Right lobe of liver (tissue), 6 donors: ENCODE data around the gene PCCA. TPM values are rescaled to one million over a fixed set of nuclear protein-coding genes. Genes with fewer than 3 reads are reported as not detected.

ENCODE experiments used
- ATAC-seq, 4 donors: fragments of 200-7000 bp; cut with Tn5 transposase; one replicate each; pipeline ENCODE4 v1.9.1; 2020; ENCODE audit warnings: mild to moderate bottlenecking in 4 of 4, moderate library complexity in 4 of 4
- DNase-seq, 3 donors: peaks; one replicate each; pipeline ENCODE4 v3.0.0-alpha.2; 2020
- H3K27ac ChIP-seq, 3 donors: fragments of 200-600 bp; one replicate each; pipeline ENCODE4 v1.8.0; 2022
- H3K27me3 ChIP-seq, 2 donors: fragments of 200-600 bp; one replicate each; pipeline ENCODE4 v1.8.0; 2022
- H3K36me3 ChIP-seq, 4 donors: fragments of 200-600 bp; sonication (generic) in 1 of 4; one replicate each; pipeline versions ENCODE4 v1.5.1 to v1.8.0; 2017 to 2022; ENCODE audit warnings: control low read depth in 1 of 4
- H3K4me1 ChIP-seq, 4 donors: fragments of 200-600 bp; sonication (generic) in 1 of 4; one replicate each; pipeline versions ENCODE4 v1.5.1 to v1.8.0; 2017 to 2022; ENCODE audit warnings: control low read depth in 1 of 4
- H3K4me3 ChIP-seq, 3 donors: fragments of 200-600 bp; one replicate each; pipeline ENCODE4 v1.8.0; 2022
- H3K9me3 ChIP-seq, 4 donors: fragments of 200-600 bp; sonication (generic) in 1 of 4; one replicate each; pipeline versions ENCODE4 v1.5.1 to v1.8.0; 2017 to 2022; ENCODE audit warnings: control low read depth in 1 of 4
- CTCF ChIP-seq, 4 donors: fragments of 200-600 bp in 3 of 4; fragments of 450-650 bp in 1 of 4; IDR thresholded peaks; one replicate each; pipeline versions ENCODE4 v1.5.1 to v1.8.0; 2016 to 2022; ENCODE audit warnings: antibody characterized with exemption in 4 of 4, mild to moderate bottlenecking in 2 of 4
- POLR2A ChIP-seq: fragments of 450-650 bp; IDR thresholded peaks from one replicate; pipeline ENCODE4 v1.6.1; 2017; ENCODE audit warnings: antibody characterized with exemption, mild to moderate bottlenecking
- WGBS: methylation state at CpG from one replicate; pipeline ENCODE4 v1.1.6; 2018; ENCODE audit warnings: low coverage, low lambda C conversion rate; ENCODE audit not compliant: insufficient coverage; ENCODE audit errors: missing lambda C conversion rate; 5-methylcytosine and 5-hydroxymethylcytosine counted together
- intact Hi-C, 2 donors: fragments of 100-400 bp; cut with DNase I; formaldehyde crosslinking; loops; one replicate each; pipeline versions ENCODE4 v1.11.2 to v1.14.1; 2022
- total RNA-seq, 6 experiments: library from RNA; depleted of rRNA in 2 of 6; stranded (reverse); fragments of >200 nt in 2 of 6; fragmentation: NEBNext Ultra II Directional in 3 of 6; extraction: Animal tissue kit (Norgen Biotek cat#: 25700) in 3 of 6; gene quantifications; one replicate each; pipeline versions ENCODE4 v1.1.0 to v1.2.4, GENCODE V29; 2016 to 2023
- donor health status: DM: no; HTN: yes; CAD: no.
- donor health status: DM: no; HTN: no; CAD: no.
- donor health status: DM: no; HTN: no; CAD: no.
- donor health status: DM: no; HTN: yes; CAD: no.
- donor health status: DM: no; HTN: yes; CAD: no.

The PCCA gene
- total RNA-seq, 6 experiments from 2014 or later: 58.2 to 161 (median 85.2) TPM

GRCh38 chr13:100460266-100460665 is 371.4 kb downstream of the PCCA start:
- 26% methylated on average over 1 of the region's 1 CpG for WGBS
- no peak overlapping the region for H3K4me3 ChIP-seq

DNA sequence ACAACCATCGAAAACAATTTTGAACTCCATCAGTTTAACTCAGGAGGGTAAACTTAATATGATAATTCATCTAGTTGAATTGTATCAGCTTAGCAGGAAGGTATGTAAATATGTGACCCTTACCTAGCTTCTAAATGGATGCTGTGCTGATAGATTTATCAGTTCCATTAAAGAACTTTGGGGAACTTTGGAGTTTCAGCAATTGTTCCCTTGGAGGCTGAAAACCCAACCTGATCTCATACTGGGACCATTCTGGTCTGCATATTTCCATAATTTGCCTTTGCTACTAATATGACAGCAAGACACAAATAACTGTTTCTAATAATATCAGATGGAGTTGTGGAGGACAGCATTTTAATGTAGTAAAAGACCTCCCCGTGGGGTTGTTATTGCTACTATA is 371.9 kb downstream of the PCCA start:
- ATAC-seq: no peak
- WGBS: 93% methylated on average over 2 of the region's 2 CpGs
- H3K4me1 ChIP-seq: no peaks in the 10 kb centered on the region
- H3K9me3 ChIP-seq: no peaks in the 10 kb centered on the region
- H3K27ac ChIP-seq: no peak overlapping the region
- intact Hi-C loops: no loop called here
- TF ChIP-seq POLR2A (no peak), CTCF (IDR thresholded peaks at IDR 0.05) (no peak)
- H3K36me3 ChIP-seq: no peaks in the 10 kb centered on the region
- no peak overlapping the region for H3K4me3 ChIP-seq
- no peaks in the 10 kb centered on the region for H3K27me3 ChIP-seq
- no peak for DNase-seq

More at GRCh38 chr13:100460266-100460665, 371.4 kb downstream of the PCCA start:
- intact Hi-C loops: no loop called here
- Histone ChIP-seq H3K27ac (no peak overlapping the region), H3K36me3 (no peaks in the 10 kb centered on the region), H3K4me1 (no peaks in the 10 kb centered on the region), H3K27me3 (no peaks in the 10 kb centered on the region), H3K9me3 (no peaks in the 10 kb centered on the region)
- DNase-seq (no peak), ATAC-seq (no peak)
- no peak for TF ChIP-seq POLR2A
- TF ChIP-seq CTCF (IDR thresholded peaks at IDR 0.05): no peak

- Histone ChIP-seq H3K9me3 (no peaks in the 10 kb centered on the region), H3K27me3 (no peaks in the 10 kb centered on the region), H3K4me1 (no peaks in the 10 kb centered on the region), H3K36me3 (no peaks in the 10 kb centered on the region), H3K4me3 (no peak overlapping the region), H3K27ac (no peak overlapping the region)
- intact Hi-C loops: no loop called here
- 72% methylated on average over 5 of the region's 5 CpGs for WGBS
- no peak for TF ChIP-seq POLR2A
- no peak for TF ChIP-seq CTCF (IDR thresholded peaks at IDR 0.05)
- no peak for DNase-seq
- ATAC-seq: no peak
Observed at GRCh38 chr13:100461309-100462030, 372.6 kb downstream of the PCCA start.

DNA sequence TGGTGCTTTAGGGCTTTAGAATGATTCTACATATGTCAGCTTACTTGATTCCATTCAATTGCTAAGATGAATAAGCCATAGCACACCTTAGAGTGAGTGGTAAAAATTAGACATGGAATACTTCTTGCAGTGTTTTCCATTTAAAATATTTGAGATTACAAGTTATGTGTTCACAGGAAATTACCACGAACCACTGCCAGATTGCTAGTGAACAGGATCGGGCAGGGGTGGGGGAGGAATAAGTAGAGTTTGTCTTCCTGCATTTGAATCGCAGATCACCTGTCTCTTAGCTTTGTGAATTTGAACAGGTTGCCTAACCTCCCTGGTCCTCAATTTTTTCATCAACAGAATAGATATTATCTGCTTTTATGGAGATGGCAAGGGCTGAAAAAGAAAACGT is 375.1 kb downstream of the PCCA start:
- Histone ChIP-seq H3K27me3 (no peaks in the 10 kb centered on the region), H3K4me3 (no peak overlapping the region), H3K4me1 (no peaks in the 10 kb centered on the region), H3K36me3 (no peaks in the 10 kb centered on the region), H3K9me3 (no peaks in the 10 kb centered on the region), H3K27ac (no peak overlapping the region)
- intact Hi-C loops: no loop called here
- ATAC-seq (no peak), DNase-seq (no peak)
- TF ChIP-seq CTCF (IDR thresholded peaks at IDR 0.05) (no peak), POLR2A (no peak)
- 39% methylated on average over 4 of the region's 4 CpGs for WGBS
